ENCODE results near the gene TBX2. TPM values are rescaled to one million over a fixed set of nuclear protein-coding genes. Genes with fewer than 3 reads are reported as not detected.

TBX2 gene
- total RNA-seq, 1 donor from 2014 or later = not detected

- H3F3A ChIP-seq (ENCODE audit: low read depth) = peaks cover 12% of the 10 kb centered on the region
- H3K4me2 ChIP-seq = no peak overlapping the region
- no peaks in the 10 kb centered on the region for H3K36me3 Mint-ChIP-seq
- H3K4me3 ChIP-seq = no peak overlapping the region
- H3K27me3 ChIP-seq = no peaks in the 10 kb centered on the region
- no peaks in the 10 kb centered on the region for H3K9me3 ChIP-seq (ENCODE audit: low read depth)
- no peak overlapping the region for H3K4me3 Mint-ChIP-seq
- no peak for DNase-seq (ENCODE audit: low spot score)
- H3K79me2 ChIP-seq (ENCODE audit: low read depth) = no peaks in the 10 kb centered on the region
- no peaks in the 10 kb centered on the region for H3K9me3 Mint-ChIP-seq
- no peak overlapping the region for H3K27ac Mint-ChIP-seq
- no peaks in the 10 kb centered on the region for H3K36me3 ChIP-seq
- H3K4me1 ChIP-seq = peaks cover 13% of the 10 kb centered on the region
- H2AFZ ChIP-seq (replicated peaks) = no peak overlapping the region
- no peaks in the 10 kb centered on the region for H3K27me3 Mint-ChIP-seq (ENCODE audit: insufficient read depth, low read depth)
- H3K4me1 Mint-ChIP-seq = peaks cover 8% of the 10 kb centered on the region
- no peak overlapping the region for H3K9ac ChIP-seq
- peaks cover 12% of the 10 kb centered on the region for H4K20me1 ChIP-seq (ENCODE audit: low read depth)
- no peak for TF ChIP-seq EZH2phosphoT487 (IDR thresholded peaks at IDR 0.05)
- no peak overlapping the region for H3K27ac ChIP-seq
Measured at GRCh38 chr17:61360318-61360943, 39.2 kb upstream of the TBX2 start.

GRCh38 chr17:61361084-61361483 lies 38.6 kb upstream of the TBX2 start:
- no peak overlapping the region for H3K4me3 ChIP-seq
- H3K9ac ChIP-seq = no peak overlapping the region
- H4K20me1 ChIP-seq (ENCODE audit: low read depth) = peaks cover 12% of the 10 kb centered on the region
- no peaks in the 10 kb centered on the region for H3K36me3 Mint-ChIP-seq
- H3K4me3 Mint-ChIP-seq = no peak overlapping the region
- H3K27me3 Mint-ChIP-seq (ENCODE audit: insufficient read depth, low read depth) = no peaks in the 10 kb centered on the region
- no peak overlapping the region for H3K27ac Mint-ChIP-seq
- no peaks in the 10 kb centered on the region for H3K9me3 ChIP-seq (ENCODE audit: low read depth)
- no peaks in the 10 kb centered on the region for H3K27me3 ChIP-seq
- H2AFZ ChIP-seq (replicated peaks) = no peak overlapping the region
- TF ChIP-seq EZH2phosphoT487 (IDR thresholded peaks at IDR 0.05) (no peak), EZH2 (IDR thresholded peaks at IDR 0.05) (no peak)
- TF ChIP-seq, protein P1, sequence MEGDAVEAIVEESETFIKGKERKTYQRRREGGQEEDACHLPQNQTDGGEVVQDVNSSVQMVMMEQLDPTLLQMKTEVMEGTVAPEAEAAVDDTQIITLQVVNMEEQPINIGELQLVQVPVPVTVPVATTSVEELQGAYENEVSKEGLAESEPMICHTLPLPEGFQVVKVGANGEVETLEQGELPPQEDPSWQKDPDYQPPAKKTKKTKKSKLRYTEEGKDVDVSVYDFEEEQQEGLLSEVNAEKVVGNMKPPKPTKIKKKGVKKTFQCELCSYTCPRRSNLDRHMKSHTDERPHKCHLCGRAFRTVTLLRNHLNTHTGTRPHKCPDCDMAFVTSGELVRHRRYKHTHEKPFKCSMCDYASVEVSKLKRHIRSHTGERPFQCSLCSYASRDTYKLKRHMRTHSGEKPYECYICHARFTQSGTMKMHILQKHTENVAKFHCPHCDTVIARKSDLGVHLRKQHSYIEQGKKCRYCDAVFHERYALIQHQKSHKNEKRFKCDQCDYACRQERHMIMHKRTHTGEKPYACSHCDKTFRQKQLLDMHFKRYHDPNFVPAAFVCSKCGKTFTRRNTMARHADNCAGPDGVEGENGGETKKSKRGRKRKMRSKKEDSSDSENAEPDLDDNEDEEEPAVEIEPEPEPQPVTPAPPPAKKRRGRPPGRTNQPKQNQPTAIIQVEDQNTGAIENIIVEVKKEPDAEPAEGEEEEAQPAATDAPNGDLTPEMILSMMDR (IDR thresholded peaks at IDR 0.05) = no peak
- H3K4me1 Mint-ChIP-seq = peaks cover 6% of the 10 kb centered on the region
- H3K27ac ChIP-seq = no peak overlapping the region
- no peaks in the 10 kb centered on the region for H3K36me3 ChIP-seq
- peaks cover 13% of the 10 kb centered on the region for H3K4me1 ChIP-seq
- H3K79me2 ChIP-seq (ENCODE audit: low read depth) = no peaks in the 10 kb centered on the region
- DNase-seq (ENCODE audit: low spot score) = no peak
- no peaks in the 10 kb centered on the region for H3K9me3 Mint-ChIP-seq
- H3F3A ChIP-seq (ENCODE audit: low read depth) = peaks cover 12% of the 10 kb centered on the region
- H3K4me2 ChIP-seq = no peak overlapping the region

DNA sequence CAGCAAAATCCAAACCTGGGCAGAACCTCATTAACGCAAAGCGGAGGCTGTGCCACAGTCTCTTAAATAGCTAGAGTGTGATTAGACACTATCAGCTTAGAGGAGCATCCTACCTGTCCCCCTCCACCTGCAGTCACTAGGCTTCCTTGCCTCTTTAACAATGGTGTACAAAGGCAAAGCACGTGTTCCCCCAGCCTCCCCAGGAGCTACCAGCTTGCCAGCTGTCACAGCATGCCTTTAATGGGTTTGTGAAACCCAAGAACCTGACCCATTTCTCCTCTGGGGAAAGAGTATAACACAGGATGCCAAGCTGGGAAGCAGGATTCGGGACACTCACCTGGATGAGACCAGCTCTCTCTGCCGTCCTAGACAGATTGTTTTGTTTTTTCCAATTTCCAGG lies 37.2 kb upstream of the TBX2 start:
- Histone ChIP-seq H3K4me2 (no peak overlapping the region), H2AFZ (replicated peaks) (no peak overlapping the region), H3K9me3 (ENCODE audit: low read depth) (no peaks in the 10 kb centered on the region), H3F3A (ENCODE audit: low read depth) (peaks cover 12% of the 10 kb centered on the region), H3K79me2 (ENCODE audit: low read depth) (no peaks in the 10 kb centered on the region), H3K9ac (no peak overlapping the region), H3K4me3 (no peak overlapping the region), H3K36me3 (no peaks in the 10 kb centered on the region), H3K27me3 (no peaks in the 10 kb centered on the region), H3K27ac (no peak overlapping the region), H4K20me1 (ENCODE audit: low read depth) (peaks cover 12% of the 10 kb centered on the region), H3K4me1 (peaks cover 13% of the 10 kb centered on the region)
- Mint-ChIP-seq H3K27me3 (ENCODE audit: insufficient read depth, low read depth) (no peaks in the 10 kb centered on the region), H3K4me3 (no peak overlapping the region), H3K9me3 (no peaks in the 10 kb centered on the region), H3K36me3 (no peaks in the 10 kb centered on the region), H3K27ac (no peak overlapping the region), H3K4me1 (peaks cover 19% of the 10 kb centered on the region)
- no peak for DNase-seq (ENCODE audit: low spot score)
- no peak for TF ChIP-seq EZH2phosphoT487 (IDR thresholded peaks at IDR 0.05)
- TF ChIP-seq, protein P1 (IDR thresholded peaks at IDR 0.05) = no peak
- no peak for TF ChIP-seq EZH2 (IDR thresholded peaks at IDR 0.05)

DNA sequence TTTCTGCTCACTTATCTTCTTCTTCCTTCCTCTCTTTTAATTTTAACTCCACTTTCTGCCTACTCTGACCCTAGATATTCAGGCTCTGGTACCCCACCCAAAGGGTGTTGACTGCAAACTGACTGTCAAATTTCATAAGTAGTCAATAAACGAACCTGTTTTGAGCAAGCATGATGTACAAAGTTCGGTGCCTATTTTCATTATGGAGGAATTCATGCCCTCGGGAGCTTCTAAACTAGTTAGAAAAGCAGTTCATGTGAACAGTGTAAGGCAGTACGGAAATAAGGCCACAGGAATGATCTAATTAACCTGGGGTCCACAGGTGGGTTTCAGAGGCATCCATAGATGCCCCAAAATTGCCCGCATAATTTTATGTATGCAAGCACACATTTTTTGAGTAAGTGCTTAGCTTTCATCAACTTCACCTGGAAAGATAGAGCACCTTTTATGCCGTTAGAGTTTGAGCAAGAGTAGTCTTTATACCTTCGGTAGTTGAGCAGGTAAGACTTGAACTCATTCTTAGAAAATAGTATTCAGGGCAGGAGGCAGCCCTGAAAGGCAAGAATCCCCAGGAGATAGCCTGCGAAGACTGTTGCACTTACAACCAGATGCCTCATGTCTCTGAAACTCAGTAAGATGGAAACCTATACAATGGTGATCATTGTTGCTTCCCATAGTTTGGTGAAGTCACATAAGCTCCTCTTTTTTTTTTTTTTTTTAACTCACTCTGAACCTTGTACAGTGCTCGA lies 36.6 kb upstream of the TBX2 start:
- H3K27me3 Mint-ChIP-seq (ENCODE audit: insufficient read depth, low read depth) = no peaks in the 10 kb centered on the region

More for the DNA sequence above, 36.6 kb upstream of the TBX2 start:
- peaks cover 20% of the 10 kb centered on the region for H3K4me1 Mint-ChIP-seq
- TF ChIP-seq EZH2phosphoT487 (IDR thresholded peaks at IDR 0.05) = no peak
- TF ChIP-seq, protein P1 (IDR thresholded peaks at IDR 0.05) = no peak
- TF ChIP-seq EZH2 (IDR thresholded peaks at IDR 0.05) = no peak
- peaks cover 13% of the 10 kb centered on the region for H3K4me1 ChIP-seq
- H2AFZ ChIP-seq (replicated peaks) = no peak overlapping the region
- no peaks in the 10 kb centered on the region for H3K9me3 ChIP-seq (ENCODE audit: low read depth)
- H3F3A ChIP-seq (ENCODE audit: low read depth) = peaks cover 12% of the 10 kb centered on the region
- H3K36me3 Mint-ChIP-seq = no peaks in the 10 kb centered on the region
- H3K4me3 Mint-ChIP-seq = no peak overlapping the region
- no peak for DNase-seq (ENCODE audit: low spot score)
- H4K20me1 ChIP-seq (ENCODE audit: low read depth) = peaks cover 12% of the 10 kb centered on the region
- H3K79me2 ChIP-seq (ENCODE audit: low read depth) = no peaks in the 10 kb centered on the region
- H3K27ac ChIP-seq = no peak overlapping the region
- H3K27me3 ChIP-seq = no peaks in the 10 kb centered on the region
- no peaks in the 10 kb centered on the region for H3K36me3 ChIP-seq
- H3K4me3 ChIP-seq = no peak overlapping the region
- H3K9ac ChIP-seq = no peak overlapping the region
- no peak overlapping the region for H3K27ac Mint-ChIP-seq
- H3K9me3 Mint-ChIP-seq = no peaks in the 10 kb centered on the region
- no peak overlapping the region for H3K4me2 ChIP-seq
